Prostate gland (tissue), 2 donors: ENCODE measurements around the gene COMMD10.

Source experiments
- CTCF ChIP-seq, 4 experiments: fragments of 200-600 bp in 2 of 4; fragments of 450-650 bp in 2 of 4; sonication (generic) in 2 of 4; IDR thresholded peaks; 1 replicate in 3 of 4; 2 replicates in 1 of 4; pipeline ENCODE4 v1.5.1; 2016 to 2019; ENCODE audit warnings: antibody characterized with exemption in 4 of 4, mild to moderate bottlenecking in 2 of 4, moderate library complexity in 2 of 4
- POLR2A ChIP-seq: fragments of 450-650 bp; IDR thresholded peaks from one replicate; pipeline ENCODE4 v1.6.1; 2016; ENCODE audit warnings: antibody characterized with exemption, mild to moderate bottlenecking
- POLR2AphosphoS5 ChIP-seq: sonication (generic); formaldehyde crosslinking; IDR thresholded peaks from one replicate; pipeline ENCODE4 v1.6.1; 2017; ENCODE audit warnings: antibody characterized with exemption

DNA sequence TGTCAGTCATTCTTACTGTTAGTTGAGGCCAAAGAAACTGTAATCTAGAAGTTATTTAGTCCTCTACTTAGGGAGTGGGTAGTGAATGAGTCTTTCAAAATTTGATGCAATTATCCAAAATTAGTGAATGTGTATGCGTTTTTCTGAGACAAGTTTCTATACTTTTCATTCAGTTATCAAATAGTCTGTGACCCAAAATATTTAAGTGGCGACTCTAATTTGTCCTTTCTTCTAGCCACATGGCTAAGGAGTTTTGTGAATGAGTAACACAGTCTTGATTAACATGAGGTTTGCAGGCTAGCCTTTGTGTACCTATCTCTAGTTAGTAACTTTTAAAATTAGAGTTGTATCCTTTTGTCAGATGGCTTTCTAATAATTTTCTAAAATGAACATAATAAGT, 45.6 kb downstream of the COMMD10 start:
- TF ChIP-seq CTCF (IDR thresholded peaks at IDR 0.05): no peak
- no peak for TF ChIP-seq POLR2AphosphoS5
- no peak for TF ChIP-seq POLR2A
